ENCODE data around the gene KRT26.

Gene KRT26

DNA sequence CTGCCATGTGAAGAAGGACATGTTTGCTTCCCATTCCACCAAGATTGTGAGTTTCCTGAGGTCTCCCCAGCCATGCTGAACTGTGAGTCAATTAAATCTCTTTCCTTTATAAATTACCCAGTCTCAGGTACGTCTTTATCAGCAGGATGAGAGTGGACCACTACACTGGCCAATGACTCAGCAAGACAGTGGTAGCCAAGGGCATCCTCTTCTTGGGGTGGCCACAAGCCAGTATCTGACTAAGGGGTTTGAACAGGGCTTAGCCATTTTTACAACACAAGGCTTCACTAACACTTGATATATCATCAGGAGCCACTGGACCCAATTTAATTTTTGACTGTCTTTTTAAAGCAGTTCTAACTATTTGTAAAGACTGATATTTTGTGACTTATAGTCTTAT, 47.3 kb downstream of the KRT26 start:
- no peak for DNase-seq

DNA sequence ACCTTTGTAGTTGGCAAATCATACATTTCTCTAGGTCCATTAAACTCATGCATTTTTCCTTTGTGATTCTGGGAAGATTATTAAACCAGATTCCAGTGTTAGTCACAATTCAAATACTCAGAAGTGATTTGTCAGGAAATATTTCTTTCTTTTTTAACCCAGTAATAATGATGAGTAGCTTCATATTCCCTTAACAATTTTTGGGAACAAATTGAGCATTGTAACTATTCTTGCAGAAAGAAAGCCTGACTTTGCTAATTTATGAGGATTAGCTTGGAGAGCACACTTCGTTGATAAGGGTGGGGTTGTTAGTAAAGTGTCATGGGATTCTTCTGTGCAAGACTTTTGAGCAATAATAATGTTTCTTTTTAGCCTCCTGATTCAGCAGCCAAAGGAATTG, 49.8 kb downstream of the KRT26 start:
- DNase-seq = no peak

DNA sequence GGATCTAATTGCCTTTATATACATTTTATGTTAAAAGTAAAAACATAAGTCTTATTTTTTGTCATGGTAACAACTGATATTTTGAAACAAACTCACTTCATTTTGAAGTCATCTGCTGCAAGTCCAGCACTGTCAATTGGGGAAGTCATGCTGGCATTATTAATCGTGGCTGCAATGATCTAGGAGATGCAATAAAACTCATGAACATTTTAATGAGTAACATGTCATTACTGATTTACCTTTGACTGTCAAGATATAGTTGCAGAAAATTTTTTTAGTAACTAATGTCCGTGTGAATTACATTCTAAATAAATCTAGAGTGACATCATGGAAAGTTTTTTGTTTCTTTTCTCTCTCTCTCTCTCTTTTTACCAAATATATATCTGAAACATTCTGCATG, 51.1 kb downstream of the KRT26 start:
- DNase-seq = no peak

DNA sequence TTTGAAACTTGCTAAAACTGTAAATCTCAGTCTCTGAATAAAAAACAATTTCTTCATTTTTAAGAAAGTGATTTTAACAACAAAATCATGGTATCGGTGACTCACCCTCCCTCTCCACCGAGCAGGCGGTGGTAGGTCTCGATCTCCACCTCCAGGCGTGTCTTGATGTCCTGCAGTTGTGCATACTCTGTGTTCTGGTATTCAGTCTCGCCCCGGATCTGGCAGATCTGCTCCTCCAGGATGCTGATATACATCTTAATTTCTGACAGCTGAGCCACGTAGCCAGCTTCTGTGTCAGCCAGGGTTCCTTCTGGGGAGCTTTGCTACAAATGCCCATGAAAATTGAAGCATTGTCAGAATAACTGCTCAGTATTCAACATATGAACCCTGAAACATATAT, 53.1 kb downstream of the KRT26 start:
- DNase-seq = no peak

DNA sequence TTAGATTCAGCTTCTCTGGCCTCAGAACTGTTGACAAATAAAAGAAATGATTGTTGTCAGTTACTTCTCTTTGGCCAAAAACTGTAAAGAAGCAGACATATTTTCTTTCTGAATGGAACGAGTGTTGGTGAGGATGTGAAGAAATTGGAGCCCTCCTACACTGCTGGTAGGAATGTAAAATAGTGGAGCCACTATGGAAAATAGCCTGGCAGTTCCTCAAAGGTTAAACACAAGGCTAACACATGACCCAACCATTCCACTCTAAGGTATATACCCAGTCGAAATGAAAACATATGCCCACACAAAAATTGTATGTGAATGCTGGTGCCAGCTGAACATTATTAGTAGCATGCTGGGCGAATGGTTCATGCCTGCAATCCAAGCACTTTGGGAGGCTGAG, 54.2 kb downstream of the KRT26 start:
- no peak for DNase-seq
